ENCODE data around the gene DPY30.

The DPY30 gene

DNA sequence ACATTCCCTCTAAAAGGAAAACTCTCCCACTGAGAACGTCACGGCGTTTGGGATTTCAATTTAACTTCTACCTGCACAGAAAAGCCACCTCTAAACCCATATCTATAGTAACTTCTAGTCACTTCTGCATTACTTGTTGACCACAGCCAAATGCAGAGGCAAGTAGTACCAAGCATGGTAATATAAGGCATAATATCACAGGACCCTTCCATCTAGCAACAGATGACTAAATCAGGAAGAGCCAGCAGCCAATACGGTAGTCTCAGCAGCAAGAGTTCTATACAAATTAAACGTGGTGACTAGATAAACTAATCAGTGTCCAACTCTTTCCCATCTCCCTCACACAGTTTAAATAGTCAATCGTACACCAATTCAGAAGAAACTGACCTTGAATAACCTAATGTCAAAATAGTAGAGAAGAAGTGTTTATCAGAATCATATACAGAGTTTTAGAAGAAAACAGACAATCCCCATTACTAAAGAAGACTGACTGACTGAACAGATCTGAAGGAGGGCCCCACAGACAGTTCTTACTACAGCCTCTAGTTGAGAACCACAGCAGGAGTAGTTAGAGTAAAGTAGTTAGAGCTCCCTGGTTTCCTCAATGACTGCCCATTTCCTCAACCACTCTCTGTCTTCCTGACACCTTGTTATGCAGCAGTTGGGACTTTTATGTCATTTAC lies 58.8 kb downstream of the DPY30 start:
- DNase-seq (ENCODE audit: insufficient read length, low spot score) (no peak), FAIRE-seq (no peak)
- TF ChIP-seq, protein P1, sequence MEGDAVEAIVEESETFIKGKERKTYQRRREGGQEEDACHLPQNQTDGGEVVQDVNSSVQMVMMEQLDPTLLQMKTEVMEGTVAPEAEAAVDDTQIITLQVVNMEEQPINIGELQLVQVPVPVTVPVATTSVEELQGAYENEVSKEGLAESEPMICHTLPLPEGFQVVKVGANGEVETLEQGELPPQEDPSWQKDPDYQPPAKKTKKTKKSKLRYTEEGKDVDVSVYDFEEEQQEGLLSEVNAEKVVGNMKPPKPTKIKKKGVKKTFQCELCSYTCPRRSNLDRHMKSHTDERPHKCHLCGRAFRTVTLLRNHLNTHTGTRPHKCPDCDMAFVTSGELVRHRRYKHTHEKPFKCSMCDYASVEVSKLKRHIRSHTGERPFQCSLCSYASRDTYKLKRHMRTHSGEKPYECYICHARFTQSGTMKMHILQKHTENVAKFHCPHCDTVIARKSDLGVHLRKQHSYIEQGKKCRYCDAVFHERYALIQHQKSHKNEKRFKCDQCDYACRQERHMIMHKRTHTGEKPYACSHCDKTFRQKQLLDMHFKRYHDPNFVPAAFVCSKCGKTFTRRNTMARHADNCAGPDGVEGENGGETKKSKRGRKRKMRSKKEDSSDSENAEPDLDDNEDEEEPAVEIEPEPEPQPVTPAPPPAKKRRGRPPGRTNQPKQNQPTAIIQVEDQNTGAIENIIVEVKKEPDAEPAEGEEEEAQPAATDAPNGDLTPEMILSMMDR (IDR thresholded peaks at IDR 0.05; ENCODE audit: insufficient read depth, missing control alignments): no peak

DNA sequence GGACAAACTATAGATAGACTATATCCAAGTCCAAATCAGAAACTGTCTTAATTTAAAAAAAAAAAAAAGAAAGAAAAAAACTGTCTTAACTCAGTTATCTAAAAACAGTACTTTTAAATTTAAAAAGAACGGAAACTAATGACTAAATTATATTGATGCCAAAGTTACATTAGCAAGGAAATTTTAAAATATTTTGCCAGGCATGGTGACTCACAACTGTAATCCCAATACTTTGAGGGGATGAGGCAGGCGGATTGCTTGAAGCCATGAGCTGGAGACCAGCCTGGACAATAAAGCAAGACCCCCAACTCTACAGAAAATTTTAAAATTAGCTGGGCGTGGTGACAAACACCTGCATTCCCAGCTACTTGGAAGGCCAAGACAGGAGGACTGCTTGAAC lies 59.6 kb downstream of the DPY30 start:
- FAIRE-seq (no peak), DNase-seq (ENCODE audit: insufficient read length, low spot score) (no peak)
- TF ChIP-seq, protein P1 (IDR thresholded peaks at IDR 0.05; ENCODE audit: insufficient read depth, missing control alignments): no peak

DNA sequence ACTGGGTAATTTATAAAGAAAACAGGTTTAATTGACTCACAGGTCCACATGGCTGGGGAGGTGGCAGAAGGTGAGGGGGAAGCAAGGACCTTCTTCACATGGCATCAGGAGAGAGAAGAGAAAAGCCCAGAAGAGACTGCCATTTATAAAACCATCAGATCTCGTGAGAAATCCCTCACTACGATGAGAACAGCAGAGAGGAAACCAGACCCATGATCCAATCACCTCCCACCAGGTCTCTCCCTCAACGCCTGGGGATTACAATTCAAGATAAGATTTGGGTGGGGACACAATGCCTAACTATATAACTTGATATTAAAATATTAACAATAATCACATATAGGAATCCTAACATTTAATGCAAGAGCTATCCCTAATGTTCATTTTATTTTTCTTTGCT lies 60.6 kb downstream of the DPY30 start:
- TF ChIP-seq, protein P1 (IDR thresholded peaks at IDR 0.05; ENCODE audit: insufficient read depth, missing control alignments): no peak
- DNase-seq (ENCODE audit: insufficient read length, low spot score): no peak
- no peak for FAIRE-seq

DNA sequence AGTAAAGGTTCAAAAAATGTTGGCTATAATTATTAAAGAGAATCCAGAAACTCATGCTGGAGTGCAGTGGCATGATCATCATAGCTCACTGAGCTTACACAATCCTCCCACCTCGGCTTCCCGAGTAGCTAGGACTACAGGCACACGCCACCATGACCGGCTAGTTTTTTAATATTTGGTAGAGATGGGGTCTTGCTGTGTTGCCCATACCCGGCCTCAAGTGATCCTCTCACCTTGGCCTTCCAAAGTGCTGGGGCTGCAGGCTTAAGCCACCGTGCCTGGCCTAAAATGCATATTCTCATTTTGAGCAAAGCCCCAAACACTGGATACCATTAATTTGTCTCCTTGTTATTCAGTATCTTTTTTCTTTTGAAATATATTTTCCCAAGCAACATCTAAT lies 61.2 kb downstream of the DPY30 start:
- FAIRE-seq (no peak), DNase-seq (ENCODE audit: insufficient read length, low spot score) (no peak)
- TF ChIP-seq, protein P1 (IDR thresholded peaks at IDR 0.05; ENCODE audit: insufficient read depth, missing control alignments): no peak
